ENCODE data around the gene CCDC116. TPM values are rescaled to one million over a fixed set of nuclear protein-coding genes. Genes with fewer than 3 reads are reported as not detected.
"Not testable (repeated sequence)": the region's sequence is repeated elsewhere in the genome, so short reads cannot be mapped to it uniquely, and the experiment has no call there.

Gene CCDC116
- total RNA-seq = 0.24 TPM
- long read RNA-seq, partial matches to known transcripts = 0 of 1 reads
- long read RNA-seq, other reads (novel, unspliced or antisense) = 1 of 1 reads

GRCh38 chr22:21632237-21632895 is at the start of gene CCDC116:
Gene CCDC116, plus strand, starts transcription at chr22:21632760. Its CDS starts 422 bp downstream, at chr22:21633182.
- intact Hi-C loops (cut with DNase I) = no loop called here
- DNase-seq (peak; percentile 61), ATAC-seq (ENCODE audit: poor library complexity) (no peak)

DNA sequence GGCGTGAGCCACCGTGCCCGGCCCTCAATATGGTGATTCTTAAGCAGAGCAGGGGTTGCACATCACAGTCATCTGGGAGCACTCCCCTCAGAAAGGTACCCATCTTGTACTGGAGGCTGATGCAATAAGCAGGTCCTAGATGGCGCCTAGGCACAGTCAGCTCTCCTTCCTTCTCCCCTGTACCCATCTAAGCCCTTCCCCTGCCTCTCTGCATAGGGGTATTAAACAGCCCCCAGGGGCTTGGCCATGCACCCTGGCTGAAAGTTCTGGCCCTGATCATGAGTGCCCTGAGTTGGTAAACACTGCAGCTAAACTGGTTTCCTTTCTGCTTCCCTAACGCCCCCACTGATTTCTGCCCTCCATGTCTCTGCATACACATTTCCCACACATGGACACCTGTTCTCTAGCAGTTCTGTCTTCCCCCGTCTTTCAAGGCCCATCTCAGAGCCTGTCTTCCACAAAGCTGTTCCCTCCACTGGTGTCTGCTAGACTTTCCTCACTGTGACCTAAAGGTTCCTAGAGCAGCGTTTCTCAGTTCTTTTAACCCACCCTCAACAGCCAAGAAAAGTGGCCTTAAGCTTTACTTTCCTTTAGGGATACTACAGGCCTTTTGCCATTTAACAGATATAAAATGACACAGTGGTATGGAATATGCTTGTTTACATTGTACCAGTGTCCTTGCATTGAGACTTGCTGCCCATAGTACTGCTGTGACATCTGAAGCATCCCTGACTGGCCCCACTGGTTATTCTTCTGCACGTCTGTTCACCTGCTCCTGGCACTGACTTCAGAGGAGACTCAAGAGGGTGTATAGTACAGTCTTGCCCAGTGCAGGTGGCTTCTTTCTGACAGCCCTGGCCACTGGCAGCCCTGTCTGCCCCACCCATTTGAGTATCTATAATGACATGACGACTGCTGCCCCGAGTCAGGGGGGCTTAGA is 49.5 kb upstream of the CCDC116 start:
- intact Hi-C loops (cut with DNase I) = no loop called here
- DNase-seq (no peak), ATAC-seq (ENCODE audit: poor library complexity) (no peak)

- intact Hi-C loops (cut with DNase I) = no loop called here
- no peak for ATAC-seq (ENCODE audit: poor library complexity)
These were observed 47.2 kb upstream of the CCDC116 start for GRCh38 chr22:21585389-21585788.

DNA sequence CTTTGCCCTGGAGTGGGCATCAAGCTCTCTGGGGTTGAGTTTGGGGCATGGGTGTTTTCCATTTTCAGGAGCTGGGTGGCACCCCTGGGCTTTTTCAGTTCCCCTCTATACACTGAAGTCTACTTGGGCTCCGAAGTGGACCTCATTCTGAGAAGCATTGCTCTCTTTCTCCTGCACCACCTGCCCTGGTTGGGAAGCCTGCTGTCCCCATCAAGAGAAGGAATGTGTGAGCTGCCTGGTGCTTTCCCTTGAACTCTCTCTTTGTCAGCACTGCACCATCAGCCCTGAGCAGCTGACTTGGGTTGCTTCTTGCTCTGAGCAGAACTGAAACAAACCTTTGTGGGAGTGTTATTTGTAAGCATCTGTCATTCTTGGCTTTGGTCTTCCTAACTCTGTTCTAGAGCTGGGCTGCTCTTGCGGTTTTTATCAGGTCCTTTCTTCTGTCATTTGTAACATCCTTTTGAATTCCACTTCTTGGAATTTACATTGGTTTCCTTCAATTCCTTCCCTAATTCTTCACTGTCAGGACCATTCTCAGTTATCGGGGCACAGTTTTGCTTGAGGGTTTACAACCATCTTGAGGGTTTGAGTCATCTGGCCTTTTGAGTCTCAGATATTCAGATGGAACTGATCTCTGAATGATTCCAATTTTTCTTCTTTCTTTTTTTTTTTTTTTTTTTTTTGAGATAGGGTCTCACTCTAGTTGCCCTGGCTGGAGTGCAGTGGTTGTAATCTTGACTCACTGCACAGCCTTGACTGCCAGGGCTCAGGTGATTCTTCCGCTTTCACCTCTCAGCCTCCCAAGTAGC is 44.6 kb upstream of the CCDC116 start:
- intact Hi-C loops (cut with DNase I) = no loop called here
- no peak for ATAC-seq (ENCODE audit: poor library complexity)
- DNase-seq = no peak

More at GRCh38 chr22:21585389-21585788, 47.2 kb upstream of the CCDC116 start:
- DNase-seq = no peak

DNA sequence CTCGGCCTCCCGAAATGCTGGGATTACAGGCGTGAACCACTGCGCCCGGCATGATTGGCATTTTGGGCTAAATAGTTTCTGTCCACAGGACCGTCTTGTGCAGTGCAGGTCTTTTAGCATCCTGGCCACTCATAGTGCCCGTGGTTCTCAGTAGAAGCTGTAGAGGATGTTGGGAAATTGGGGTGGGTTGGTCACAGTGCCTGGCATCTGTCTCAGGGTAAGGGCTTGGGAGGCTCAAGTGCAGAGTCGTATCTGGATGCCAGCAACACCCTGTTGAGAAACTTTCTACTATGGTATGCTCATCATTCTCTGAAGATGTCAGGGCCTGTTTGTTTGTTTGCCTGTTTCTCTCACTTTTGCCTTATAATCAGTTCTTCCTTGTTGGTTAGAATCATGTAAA is 43.2 kb upstream of the CCDC116 start:
- ATAC-seq (ENCODE audit: poor library complexity) (no peak), DNase-seq (no peak)
- intact Hi-C loops (cut with DNase I) = no loop called here

GRCh38 chr22:21590809-21591641 is 41.5 kb upstream of the CCDC116 start:
- ATAC-seq (ENCODE audit: poor library complexity) = no peak
- intact Hi-C loops (cut with DNase I) = no loop called here

GRCh38 chr22:21591695-21592094 is 40.9 kb upstream of the CCDC116 start:
- DNase-seq (peak; percentile 69), ATAC-seq (ENCODE audit: poor library complexity) (peak; percentile 74)
- intact Hi-C loops (cut with DNase I) = no loop called here

More at GRCh38 chr22:21590809-21591641, 41.5 kb upstream of the CCDC116 start:
- DNase-seq = no peak

GRCh38 chr22:21592422-21592821 is 40.1 kb upstream of the CCDC116 start:
- DNase-seq = no peak

GRCh38 chr22:21593406-21594232 is 38.9 kb upstream of the CCDC116 start:
- ATAC-seq (ENCODE audit: poor library complexity) (peak; percentile 73), DNase-seq (peak; percentile 76)
- intact Hi-C loops (cut with DNase I) = no loop called here

More at GRCh38 chr22:21592422-21592821, 40.1 kb upstream of the CCDC116 start:
- intact Hi-C loops (cut with DNase I) = no loop called here
- ATAC-seq (ENCODE audit: poor library complexity) = no peak

DNA sequence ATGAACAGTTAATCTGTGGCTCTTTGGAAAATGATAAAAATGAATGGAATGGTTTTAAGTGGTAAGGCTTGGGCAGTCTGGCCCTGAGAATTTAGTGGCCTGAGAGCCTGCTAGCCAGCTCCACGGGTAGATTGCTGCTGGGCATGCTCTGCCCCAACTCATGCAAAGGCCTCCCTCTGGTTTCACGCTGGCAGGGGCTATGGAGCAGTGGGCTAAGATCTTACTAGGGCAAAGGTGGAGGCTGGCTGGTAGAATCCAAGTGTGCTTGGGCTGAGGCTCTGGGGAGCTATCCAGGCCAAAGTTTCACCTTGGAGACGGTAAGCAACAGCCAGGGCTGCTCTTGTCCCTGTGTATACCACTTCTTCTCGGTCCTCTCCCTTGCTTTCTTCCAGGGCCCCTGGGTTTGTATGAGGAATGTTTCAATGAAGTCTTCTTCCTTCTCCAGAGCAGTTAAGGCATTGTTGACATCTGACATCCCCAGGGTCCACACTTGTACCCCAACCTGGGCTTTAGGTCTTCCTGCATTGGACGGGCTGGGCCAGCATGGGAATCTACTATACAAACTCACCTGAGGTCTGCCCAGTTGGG is 37.6 kb upstream of the CCDC116 start:
- DNase-seq (peak; percentile 49), ATAC-seq (ENCODE audit: poor library complexity) (peak; percentile 76)
- intact Hi-C loops (cut with DNase I) = no loop called here

DNA sequence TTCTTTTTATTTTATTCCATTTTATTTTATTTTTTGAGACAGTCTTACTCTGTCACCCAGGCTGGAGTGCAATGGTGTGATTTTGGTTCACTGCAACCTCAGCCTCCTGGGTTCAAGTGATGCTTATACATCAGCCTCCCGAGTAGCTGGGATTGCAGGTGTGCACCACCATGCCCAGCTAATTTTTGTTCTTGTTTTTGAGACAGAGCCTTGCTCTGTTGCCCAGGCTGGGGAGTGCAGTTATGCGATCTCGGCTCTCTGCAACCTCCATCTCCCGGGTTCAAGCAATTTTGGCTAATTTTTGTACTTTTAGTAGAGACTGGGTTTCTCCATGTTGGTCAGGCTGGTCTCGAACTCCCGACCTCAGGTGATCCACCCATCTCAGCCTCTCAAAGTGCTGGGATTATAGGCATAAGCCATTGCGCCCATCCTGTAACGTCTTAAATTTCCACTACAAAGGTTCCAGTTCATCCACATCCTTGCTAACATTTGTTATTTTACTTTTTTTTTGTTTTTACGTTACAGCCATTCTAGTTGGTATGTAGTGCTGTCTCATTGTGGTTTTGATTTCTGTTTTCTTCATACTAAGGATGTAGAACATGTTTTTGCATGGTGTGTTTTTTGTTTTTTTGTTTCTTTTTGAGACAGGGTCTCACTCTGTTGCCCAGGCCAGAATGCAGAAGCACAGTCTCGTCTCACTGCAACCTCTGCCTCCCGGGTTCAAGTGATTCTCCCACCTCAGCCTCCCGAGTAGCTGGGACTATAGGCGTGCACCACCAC is 36.0 kb upstream of the CCDC116 start:
- intact Hi-C loops (cut with DNase I); ATAC-seq (ENCODE audit: poor library complexity); DNase-seq: not testable (repeated sequence)

- no peak for DNase-seq
- intact Hi-C loops (cut with DNase I) = no loop called here
- ATAC-seq (ENCODE audit: poor library complexity) = no peak
These were observed 34.3 kb upstream of the CCDC116 start for GRCh38 chr22:21598302-21598701.

- no peak for ATAC-seq (ENCODE audit: poor library complexity)
- intact Hi-C loops (cut with DNase I) = no loop called here
- DNase-seq = no peak
These were observed 33.3 kb upstream of the CCDC116 start for GRCh38 chr22:21599053-21599893.

DNA sequence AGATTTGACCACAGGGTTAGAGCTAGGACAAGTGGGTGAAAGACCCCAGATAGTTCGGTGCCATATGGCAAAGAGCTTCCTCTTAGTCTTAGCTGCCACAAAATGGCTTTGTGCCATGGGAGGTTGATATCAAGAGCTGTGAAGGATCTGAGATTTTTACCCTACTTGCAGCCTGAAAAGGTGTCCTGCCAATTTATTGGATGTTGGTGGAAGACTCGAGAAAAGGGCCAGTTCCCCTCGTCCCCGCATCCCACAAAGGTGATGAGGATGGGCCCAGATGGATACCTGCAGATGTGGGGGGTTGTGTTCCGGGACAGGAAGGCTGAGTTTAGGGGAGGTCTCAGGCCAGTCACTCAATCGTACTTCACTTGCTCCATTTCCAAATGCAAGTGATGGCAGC is 30.0 kb upstream of the CCDC116 start:
- intact Hi-C loops (cut with DNase I) = no loop called here
- DNase-seq (no peak), ATAC-seq (ENCODE audit: poor library complexity) (no peak)

DNA sequence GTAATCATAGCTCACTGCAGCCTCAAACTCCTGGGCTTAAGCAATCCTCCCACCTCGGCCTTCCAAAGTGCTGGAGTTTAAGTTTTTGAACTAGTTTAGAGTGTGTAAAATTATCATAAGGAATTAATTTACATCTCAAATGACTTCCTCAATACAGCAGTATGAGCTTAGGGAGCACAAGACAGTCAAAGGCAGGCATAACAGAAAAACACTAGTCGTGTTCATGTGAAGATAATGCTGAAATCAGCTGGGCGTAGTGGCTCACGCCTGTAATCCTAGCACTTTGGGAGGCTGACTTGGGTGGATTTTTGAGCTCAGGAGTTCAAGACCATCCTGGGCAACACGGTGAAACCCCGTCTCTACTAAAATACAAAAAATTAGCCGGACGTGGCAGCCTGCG is 28.6 kb upstream of the CCDC116 start:
- intact Hi-C loops (cut with DNase I) = no loop called here
- DNase-seq = no peak
- no peak for ATAC-seq (ENCODE audit: poor library complexity)

Data from Right ventricle myocardium superior (tissue), 1 donor.